ENCODE data around the gene RCAN2.

GRCh38 chr6:46270336-46270735 lies 220.9 kb downstream of the RCAN2 start:
- TF ChIP-seq CTCF (conservative IDR thresholded peaks at IDR 0.05): no peak
- TF ChIP-seq ZFX (IDR thresholded peaks at IDR 0.05): no peak
